Cardiac muscle cell (in vitro differentiated cells and primary cell): ENCODE measurements around the gene HOXB3. TPM values are rescaled to one million over a fixed set of nuclear protein-coding genes. Genes with fewer than 3 reads are reported as not detected.

Experiments used
- DNase-seq, 2 donors: peaks; one replicate each; pipeline versions ENCODE4 v3.0.0 to v3.0.0-alpha.2; 2010 to 2017; ENCODE audit warnings: low read depth in 1 of 2, low spot score in 1 of 2
- H3K27ac ChIP-seq: fragments of 200-600 bp; sonication (generic); 2 replicates; pipeline ENCODE4 v1.5.1; 2016
- H3K27me3 ChIP-seq: fragments of 200-600 bp; sonication (generic); 2 replicates; pipeline ENCODE4 v1.6.0; 2016; ENCODE audit warnings: control low read depth
- H3K36me3 ChIP-seq: fragments of 200-600 bp; sonication (generic); 2 replicates; pipeline ENCODE4 v1.5.1; 2016; ENCODE audit warnings: control low read depth
- H3K4me1 ChIP-seq: fragments of 200-600 bp; sonication (generic); 2 replicates; pipeline ENCODE4 v1.8.1; 2017; ENCODE audit warnings: low read depth, mild to moderate bottlenecking, mixed run types
- H3K4me3 ChIP-seq: fragments of 200-600 bp; sonication (generic); 2 replicates; pipeline ENCODE4 v1.5.1; 2016; ENCODE audit warnings: mild to moderate bottlenecking
- H3K9me3 ChIP-seq: fragments of 200-600 bp; sonication (generic); 2 replicates; pipeline ENCODE4 v1.5.1; 2017; ENCODE audit warnings: low read depth, mild to moderate bottlenecking, control low read depth
- polyA plus RNA-seq: library from polyadenylated mRNA; unstranded; fragments of >200 nt; fragmentation: Nextera tagmentation; extraction: Ambion mirVana; gene quantifications from 2 replicates; pipeline ENCODE4 v1.2.1, GENCODE V29; 2016
- total RNA-seq: library from RNA; depleted of rRNA; stranded (reverse); fragments of >200 nt; gene quantifications from 2 replicates; pipeline ENCODE4 v1.2.3, GENCODE V29; 2016
- TF ChIP-seq, protein P1 (sequence below): IDR thresholded peaks from 2 replicates; pipeline ENCODE4 v1.5.1; 2012; ENCODE audit warnings: low read depth, mild to moderate bottlenecking, low read length

The HOXB3 gene
- total and polyA plus RNA-seq, 2 experiments from 2014 or later = 24.9 to 37.7 TPM

DNA sequence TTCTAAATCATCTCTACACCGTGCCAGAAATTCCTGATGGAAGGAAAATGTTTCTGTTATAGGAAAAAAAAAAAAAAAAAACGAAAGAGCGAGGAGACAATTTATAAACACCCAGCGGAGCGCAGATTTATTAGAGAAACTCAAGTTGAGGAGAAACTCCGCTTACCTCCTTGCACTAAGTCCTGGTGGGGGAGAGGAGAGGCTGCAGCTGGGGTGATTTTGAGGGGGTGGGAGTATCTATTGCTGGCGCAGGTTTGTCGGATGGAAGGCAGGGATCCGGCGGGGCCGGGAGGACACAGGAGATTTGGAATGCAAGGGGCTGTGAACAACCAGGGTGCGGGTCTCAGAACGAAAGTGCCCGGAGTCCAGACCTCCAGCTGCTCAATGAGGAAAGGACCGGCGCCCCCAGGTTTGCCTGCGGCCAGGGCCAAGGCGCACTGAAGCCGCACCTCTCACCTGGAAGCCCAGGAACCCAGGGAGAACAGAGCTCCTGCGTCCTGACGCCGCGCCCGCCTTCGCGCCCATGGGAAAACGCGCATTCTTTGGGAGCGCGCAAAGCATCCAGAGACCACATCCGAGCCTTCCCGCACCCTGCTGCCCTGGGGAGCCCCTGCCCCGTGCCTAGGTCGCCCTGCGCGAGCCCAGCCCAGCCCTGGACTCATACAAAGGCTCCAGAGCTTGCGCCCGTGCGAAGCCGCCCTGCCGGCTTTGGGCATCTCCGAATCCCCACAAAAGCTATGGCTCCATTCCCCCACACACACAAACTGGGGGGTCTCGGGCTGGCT lies 27.6 kb upstream of the HOXB3 start:
- H3K4me1 ChIP-seq = peaks cover 12% of the 10 kb centered on the region
- no peaks in the 10 kb centered on the region for H3K9me3 ChIP-seq
- no peak overlapping the region for H3K27ac ChIP-seq
- peaks cover 100% of the 10 kb centered on the region for H3K27me3 ChIP-seq
- no peak overlapping the region for H3K4me3 ChIP-seq
- DNase-seq = no peak
- H3K36me3 ChIP-seq = no peaks in the 10 kb centered on the region
- TF ChIP-seq, protein P1, sequence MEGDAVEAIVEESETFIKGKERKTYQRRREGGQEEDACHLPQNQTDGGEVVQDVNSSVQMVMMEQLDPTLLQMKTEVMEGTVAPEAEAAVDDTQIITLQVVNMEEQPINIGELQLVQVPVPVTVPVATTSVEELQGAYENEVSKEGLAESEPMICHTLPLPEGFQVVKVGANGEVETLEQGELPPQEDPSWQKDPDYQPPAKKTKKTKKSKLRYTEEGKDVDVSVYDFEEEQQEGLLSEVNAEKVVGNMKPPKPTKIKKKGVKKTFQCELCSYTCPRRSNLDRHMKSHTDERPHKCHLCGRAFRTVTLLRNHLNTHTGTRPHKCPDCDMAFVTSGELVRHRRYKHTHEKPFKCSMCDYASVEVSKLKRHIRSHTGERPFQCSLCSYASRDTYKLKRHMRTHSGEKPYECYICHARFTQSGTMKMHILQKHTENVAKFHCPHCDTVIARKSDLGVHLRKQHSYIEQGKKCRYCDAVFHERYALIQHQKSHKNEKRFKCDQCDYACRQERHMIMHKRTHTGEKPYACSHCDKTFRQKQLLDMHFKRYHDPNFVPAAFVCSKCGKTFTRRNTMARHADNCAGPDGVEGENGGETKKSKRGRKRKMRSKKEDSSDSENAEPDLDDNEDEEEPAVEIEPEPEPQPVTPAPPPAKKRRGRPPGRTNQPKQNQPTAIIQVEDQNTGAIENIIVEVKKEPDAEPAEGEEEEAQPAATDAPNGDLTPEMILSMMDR = no peak

DNA sequence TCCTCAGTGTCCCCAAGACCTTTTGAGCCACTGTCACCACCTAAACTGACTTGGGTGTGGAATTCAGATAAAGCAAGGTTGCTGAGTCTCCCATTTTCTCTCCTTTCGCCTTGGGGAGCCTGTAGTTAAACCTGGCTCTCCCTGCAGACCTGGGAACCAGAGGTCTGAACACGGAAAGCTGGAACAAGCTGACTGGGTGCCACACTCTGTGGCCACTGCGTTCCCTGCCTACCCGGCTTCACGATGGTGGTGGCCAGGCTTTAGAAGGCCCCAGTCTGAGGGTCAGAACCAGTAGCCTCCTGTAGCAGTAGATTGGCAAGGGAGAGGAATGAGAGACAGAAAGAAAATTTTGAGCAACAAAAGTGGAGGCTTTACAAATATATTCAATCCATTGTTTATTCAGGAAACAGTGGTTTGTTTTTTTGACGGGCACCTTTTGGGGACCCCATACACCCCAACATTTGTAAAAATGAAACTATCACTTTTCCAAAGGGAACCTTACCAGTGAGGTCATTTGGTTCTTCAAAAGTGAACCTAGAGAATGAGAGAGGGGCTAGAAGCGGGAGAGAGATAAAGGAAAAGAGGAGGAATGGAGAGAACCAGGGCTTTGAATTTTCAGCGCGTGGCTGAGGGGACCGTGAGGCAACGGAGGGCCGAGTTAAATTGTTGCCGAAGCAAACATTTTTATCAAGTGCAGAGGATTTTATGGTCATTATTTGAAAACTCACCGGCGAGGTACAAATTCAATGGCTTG lies 26.9 kb upstream of the HOXB3 start:
- H3K36me3 ChIP-seq = no peaks in the 10 kb centered on the region
- TF ChIP-seq, protein P1 = no peak
- no peak overlapping the region for H3K27ac ChIP-seq
- peaks cover 12% of the 10 kb centered on the region for H3K4me1 ChIP-seq
- no peaks in the 10 kb centered on the region for H3K9me3 ChIP-seq
- H3K4me3 ChIP-seq = no peak overlapping the region
- H3K27me3 ChIP-seq = peaks cover 100% of the 10 kb centered on the region
- no peak for DNase-seq

DNA sequence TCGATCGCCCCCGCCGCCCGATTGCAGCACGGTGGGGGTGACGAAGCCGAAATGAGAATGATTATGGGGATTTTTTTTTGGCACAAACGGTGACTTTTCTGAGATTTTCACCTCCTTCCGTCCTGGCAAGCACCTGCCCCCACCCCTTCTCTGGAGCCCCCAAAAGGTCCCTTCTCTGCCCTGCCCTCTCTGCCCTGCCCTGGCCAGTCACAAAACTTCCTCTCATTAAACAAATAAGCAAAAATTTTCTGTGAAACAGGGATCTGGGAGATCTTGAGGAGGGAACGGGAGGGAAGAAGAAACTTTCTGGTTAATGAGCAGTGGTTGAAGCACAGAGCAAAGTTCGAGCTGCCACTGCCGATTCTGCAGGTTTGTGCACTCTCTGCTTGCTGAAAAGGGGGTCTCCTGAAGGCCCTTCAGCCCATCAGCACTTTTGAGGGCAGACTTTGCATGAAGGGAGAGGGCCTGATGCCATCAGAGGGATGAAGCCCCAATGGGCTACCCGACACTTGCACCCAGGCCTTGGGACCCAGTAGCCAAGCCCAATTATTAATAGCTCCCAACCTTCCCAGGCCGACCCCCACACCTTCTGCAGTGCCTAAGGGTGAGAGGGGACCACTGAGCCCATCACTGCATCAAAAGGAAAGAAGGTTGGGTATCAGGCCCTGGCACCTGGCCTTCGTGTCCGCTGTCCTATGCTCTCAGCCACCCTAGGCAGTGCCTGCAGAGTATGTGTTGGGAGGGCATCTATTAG lies 26.1 kb upstream of the HOXB3 start:
- Histone ChIP-seq H3K9me3 (no peaks in the 10 kb centered on the region), H3K4me3 (no peak overlapping the region), H3K36me3 (no peaks in the 10 kb centered on the region), H3K27me3 (peaks cover 100% of the 10 kb centered on the region), H3K27ac (no peak overlapping the region), H3K4me1 (peaks cover 12% of the 10 kb centered on the region)
- TF ChIP-seq, protein P1 = no peak
- no peak for DNase-seq

DNA sequence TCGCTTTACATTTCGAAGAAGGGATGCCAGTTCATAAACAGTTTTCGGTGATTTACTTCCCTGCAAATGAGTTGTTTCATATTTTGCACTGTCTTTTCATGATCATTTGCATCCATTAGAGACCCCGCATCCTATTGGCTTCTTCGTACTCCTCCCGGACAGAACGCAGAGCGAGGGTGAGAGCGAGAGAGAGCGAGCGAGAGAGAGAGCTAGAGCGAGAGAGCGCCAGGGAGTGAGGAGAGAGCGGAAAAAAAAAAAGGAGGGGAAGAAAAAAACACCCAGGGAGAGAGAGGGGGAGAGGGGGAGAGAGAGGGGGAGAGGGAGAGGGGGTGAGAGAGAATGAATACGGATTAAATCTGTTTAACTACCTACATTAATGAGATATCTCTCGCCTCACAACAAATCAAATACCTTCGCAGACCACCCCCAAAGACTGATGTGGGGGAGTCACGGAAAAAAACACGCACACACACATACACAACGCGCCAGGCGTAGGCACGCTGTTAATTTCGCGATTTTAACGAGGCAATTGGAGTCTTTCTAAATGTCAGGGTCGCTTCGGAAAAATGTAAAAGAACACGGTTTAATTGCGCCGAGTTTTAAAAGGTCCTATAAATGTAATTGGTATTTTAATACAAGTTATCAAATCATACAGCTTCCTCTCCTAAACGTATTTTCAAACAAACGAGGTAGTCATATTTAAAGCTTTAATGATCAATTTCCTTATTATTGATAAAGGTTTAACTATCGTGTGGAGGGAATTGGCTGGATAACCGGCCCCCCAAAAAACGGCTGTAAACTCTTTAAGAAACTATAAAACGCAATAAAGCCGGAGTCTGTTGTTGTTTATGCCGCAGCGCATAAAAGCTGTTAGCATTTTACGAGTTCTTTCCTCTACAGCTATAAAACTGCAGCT lies 25.3 kb upstream of the HOXB3 start, which contains the start of gene HOXB8:
Gene HOXB8, minus strand, starts transcription at position 246 of the 916 bp plus-strand sequence. CDS start 588 bp downstream, outside the sequence.
- H3K4me3 ChIP-seq = no peak within 1 kb of the TSS

More for the DNA sequence above, 25.3 kb upstream of the HOXB3 start, which contains the start of gene HOXB8:
- Histone ChIP-seq H3K27me3 (peaks cover 100% of the 10 kb centered on the region), H3K27ac (no peak within 1 kb of the TSS), H3K4me1 (peaks cover 12% of the 10 kb centered on the region), H3K36me3 (no peaks in the 10 kb centered on the region), H3K9me3 (no peaks in the 10 kb centered on the region)
- TF ChIP-seq, protein P1 = no peak
- DNase-seq = no peak
